Superior temporal gyrus (tissue), 1 donor: ENCODE data around the gene PCDHGA7.
"Not testable (repeated sequence)": the region's sequence is repeated elsewhere in the genome, so short reads cannot be mapped to it uniquely, and the experiment has no call there.

Experiments used
- DNase-seq: peaks from one replicate; pipeline ENCODE4 v3.0.0-alpha.2; 2016; ENCODE audit errors: extremely low spot score

The PCDHGA7 gene

DNA sequence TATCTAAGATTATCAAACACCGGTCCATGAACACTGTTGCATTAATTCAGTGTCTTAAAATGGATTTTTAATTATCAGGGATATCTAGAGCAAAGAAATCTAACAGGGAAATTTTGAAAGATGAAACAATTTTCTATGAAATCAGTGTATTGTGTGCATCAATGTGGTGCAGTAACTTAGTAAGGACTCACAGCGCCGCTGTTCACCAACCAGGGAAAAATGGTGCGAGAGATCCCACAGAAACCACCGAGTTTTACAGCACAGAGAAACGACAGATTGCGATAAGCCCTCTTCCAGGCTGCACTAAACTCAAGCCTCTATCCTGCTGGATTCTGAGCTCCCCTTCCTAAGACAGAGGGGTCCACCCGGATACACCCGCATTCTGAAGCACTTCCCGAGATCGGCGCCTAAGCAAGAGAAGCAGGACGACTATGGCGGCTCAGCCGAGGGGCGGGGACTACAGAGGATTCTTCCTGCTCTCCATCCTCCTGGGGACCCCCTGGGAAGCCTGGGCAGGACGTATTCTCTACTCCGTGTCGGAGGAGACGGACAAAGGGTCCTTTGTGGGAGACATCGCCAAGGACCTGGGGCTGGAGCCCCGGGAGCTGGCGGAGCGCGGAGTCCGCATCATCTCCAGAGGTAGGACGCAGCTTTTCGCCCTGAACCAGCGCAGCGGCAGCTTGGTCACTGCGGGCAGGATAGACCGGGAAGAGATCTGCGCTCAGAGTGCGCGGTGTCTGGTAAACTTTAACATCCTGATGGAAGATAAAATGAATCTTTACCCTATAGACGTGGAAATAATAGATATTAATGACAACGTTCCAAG, at the start of gene PCDHGA7:
Gene PCDHGA7, plus strand, starts transcription at position 274 of the 826 bp plus-strand sequence. Its CDS starts 158 bp downstream, at position 432.
- DNase-seq: no peak

- DNase-seq: no peak
These were observed 43.8 kb upstream of the PCDHGA7 start, which contains the start of gene PCDHGA2 for GRCh38 chr5:141338538-141339306. Gene PCDHGA2, plus strand, starts transcription at chr5:141338760.

DNA sequence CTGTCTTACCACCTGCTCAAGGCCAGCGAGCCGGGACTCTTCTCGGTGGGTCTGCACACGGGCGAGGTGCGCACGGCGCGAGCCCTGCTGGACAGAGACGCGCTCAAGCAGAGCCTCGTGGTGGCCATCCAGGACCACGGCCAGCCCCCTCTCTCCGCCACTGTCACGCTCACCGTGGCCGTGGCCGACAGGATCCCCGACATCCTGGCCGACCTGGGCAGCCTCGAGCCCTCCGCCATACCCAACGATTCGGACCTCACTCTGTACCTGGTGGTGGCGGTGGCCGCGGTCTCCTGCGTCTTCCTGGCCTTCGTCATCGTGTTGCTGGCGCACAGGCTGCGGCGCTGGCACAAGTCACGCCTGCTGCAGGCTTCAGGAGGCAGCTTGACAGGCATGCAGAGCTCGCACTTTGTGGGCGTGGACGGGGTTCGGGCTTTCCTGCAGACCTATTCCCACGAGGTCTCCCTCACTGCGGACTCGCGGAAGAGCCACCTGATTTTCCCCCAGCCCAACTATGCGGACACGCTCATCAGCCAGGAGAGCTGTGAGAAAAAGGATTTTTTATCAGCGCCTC, 41.7 kb upstream of the PCDHGA7 start:
- not testable (repeated sequence) for DNase-seq

DNA sequence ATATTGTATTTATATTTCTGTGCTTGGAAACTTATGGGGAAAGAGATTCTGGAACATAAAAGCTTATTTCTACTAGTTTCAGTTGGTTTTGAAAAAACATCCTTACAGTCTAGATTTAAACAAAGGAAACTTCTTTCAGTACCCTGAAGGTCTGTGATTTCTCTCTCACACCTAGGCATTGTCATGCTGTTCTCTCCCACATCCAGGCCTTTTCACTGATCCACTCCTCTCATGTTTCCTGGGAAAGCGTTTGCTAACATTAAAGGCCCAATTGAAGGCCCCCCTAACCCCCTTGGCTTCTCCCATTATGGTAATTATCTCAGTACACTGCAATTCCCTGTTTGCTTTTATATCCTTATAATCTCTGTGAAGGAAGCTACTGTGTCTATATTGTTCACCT, 39.8 kb upstream of the PCDHGA7 start:
- no peak for DNase-seq

DNA sequence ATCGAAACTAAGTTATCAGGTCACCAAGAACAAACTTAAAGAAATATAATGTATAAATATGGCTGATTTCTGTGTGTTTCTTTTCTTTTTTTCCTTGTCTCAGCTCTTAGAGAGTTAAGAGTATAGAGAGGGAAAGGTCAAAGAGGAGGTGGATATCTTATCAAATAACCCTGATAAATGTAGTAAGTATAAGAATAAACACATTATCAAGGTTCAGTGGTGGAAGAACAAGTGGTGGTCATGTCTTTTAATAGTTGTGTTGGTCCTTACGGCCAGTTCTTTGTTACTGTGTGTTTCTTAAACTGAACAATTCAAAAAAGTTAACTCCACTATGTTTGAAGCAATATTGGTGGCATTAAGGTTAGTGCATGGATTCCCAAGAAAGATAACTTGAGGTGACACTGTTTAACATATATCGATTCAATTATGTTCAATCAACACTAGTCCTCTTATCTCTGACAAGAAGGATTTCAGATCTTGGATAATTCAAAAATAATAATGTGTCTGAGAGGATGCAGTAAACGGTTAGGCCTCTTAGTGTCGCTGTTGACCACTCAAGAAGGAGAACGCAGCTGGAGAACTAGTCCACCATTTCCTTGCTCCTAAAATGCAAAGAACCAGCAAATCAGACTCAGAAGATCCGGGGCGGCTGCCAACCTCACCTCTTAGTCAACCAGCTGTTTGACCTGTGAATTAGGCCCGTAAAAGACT, 39.1 kb upstream of the PCDHGA7 start, which contains the start of gene PCDHGA3:
Gene PCDHGA3, plus strand, starts transcription at position 588 of the 711 bp plus-strand sequence. CDS start 205 bp downstream, outside the sequence.
- no peak for DNase-seq

DNA sequence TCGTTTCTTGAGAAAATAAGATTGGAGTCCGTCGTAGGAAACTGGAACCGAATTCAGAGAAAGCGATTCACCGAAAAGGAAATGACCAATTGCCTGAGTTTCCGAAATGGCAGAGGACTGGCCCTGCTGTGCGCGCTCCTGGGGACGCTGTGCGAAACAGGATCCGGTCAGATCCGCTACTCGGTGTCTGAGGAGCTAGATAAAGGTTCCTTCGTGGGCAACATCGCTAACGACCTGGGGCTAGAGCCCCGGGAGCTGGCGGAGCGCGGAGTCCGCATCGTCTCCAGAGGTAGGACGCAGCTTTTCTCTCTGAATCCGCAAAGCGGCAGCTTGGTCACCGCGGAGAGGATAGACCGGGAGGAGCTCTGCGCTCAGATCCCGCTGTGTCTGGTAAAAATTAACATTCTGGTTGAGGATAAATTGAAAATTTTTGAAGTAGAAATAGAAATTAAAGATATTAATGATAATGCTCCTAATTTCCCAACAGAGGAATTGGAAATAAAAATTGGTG, 38.5 kb upstream of the PCDHGA7 start:
- DNase-seq: no peak

GRCh38 chr5:141345327-141345726, 37.2 kb upstream of the PCDHGA7 start:
- DNase-seq: no peak

- not testable (repeated sequence) for DNase-seq
These were observed 36.5 kb upstream of the PCDHGA7 start for GRCh38 chr5:141346017-141346416.

DNA sequence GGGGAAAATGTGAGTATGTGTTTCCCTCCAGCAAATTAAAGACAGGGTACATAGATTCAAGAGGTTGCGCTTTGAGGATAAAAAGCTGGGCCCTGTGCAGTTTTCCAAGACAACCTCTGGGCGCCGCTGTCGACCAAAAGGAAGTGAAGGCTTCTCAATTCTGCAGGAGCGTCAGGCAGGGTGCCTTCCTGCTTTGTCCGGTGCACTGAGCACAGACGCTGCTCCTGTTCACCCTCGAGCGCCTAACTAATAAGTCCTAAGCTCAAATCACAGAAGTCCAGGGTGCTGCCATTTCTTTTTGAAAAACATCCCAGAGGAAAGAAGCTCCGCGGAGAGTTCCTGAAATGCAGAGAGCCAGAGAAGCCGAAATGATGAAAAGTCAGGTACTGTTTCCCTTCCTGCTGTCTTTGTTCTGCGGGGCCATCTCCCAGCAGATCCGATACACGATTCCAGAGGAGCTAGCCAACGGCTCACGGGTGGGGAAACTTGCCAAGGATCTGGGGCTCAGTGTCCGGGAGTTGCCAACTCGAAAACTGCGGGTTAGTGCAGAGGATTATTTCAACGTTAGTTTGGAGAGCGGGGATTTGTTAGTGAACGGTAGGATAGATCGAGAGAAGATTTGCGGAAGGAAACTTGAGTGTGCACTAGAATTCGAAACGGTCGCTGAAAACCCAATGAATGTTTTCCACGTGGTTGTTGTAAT, 32.5 kb upstream of the PCDHGA7 start, which contains the start of gene PCDHGB1:
Gene PCDHGB1, plus strand, starts transcription at position 183 of the 703 bp plus-strand sequence. Its CDS starts 162 bp downstream, at position 345.
- DNase-seq: peak; percentile 25

GRCh38 chr5:141351591-141351990, 31.0 kb upstream of the PCDHGA7 start:
- DNase-seq: no peak

DNA sequence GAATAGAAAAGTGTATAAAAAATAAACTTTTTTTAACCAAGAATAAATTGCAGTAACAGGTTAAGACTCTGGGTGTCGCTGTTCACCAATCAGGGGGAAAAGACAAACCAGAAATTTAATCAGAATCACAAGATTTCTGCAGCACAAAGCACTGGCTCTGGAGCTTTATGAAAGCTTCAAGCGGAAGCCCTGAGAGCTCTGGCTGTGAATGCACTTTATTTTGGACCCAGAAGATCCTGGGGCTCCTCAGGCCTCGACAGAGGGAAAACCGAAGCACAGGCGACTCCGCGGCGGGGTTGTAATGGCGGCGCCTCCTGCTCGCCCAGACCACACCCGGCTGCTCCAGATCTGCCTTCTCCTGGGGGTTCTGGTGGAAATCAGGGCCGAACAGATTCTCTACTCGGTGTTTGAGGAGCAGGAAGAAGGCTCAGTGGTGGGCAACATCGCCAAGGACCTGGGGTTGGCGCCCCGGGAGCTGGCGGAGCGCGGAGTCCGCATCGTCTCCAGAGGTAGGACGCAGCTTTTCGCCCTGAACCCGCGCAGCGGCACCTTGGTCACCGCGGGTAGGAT, 27.6 kb upstream of the PCDHGA7 start, which contains the start of gene PCDHGA4:
Gene PCDHGA4, plus strand, starts transcription at position 122 of the 570 bp plus-strand sequence. Its CDS starts 87 bp downstream, at position 209.
- DNase-seq: no peak

- DNase-seq: no peak
These were observed 26.9 kb upstream of the PCDHGA7 start for GRCh38 chr5:141355641-141356040.

DNA sequence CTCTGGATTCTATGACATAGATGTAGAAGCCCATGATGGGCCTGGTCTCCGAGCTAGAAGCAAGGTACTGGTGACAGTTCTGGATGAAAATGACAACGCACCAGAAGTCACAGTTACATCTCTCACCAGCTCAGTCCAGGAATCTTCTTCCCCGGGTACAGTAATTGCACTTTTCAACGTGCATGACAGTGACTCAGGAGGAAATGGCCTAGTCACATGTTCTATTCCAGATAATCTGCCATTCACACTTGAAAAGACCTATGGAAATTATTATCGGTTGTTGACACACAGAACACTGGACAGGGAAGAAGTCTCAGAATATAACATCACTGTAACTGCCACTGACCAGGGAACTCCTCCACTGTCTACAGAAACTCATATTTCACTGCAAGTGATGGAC, 26.4 kb upstream of the PCDHGA7 start:
- DNase-seq: no peak

- no peak for DNase-seq
These were observed 25.6 kb upstream of the PCDHGA7 start for GRCh38 chr5:141356950-141357349.

GRCh38 chr5:141359790-141360426, 22.6 kb upstream of the PCDHGA7 start, which contains the start of gene PCDHGB2:
Gene PCDHGB2, plus strand, starts transcription at chr5:141359994. Its CDS starts 142 bp downstream, at chr5:141360136.
- DNase-seq: peak; percentile 39

GRCh38 chr5:141360685-141361084, 21.9 kb upstream of the PCDHGA7 start:
- no peak for DNase-seq

DNA sequence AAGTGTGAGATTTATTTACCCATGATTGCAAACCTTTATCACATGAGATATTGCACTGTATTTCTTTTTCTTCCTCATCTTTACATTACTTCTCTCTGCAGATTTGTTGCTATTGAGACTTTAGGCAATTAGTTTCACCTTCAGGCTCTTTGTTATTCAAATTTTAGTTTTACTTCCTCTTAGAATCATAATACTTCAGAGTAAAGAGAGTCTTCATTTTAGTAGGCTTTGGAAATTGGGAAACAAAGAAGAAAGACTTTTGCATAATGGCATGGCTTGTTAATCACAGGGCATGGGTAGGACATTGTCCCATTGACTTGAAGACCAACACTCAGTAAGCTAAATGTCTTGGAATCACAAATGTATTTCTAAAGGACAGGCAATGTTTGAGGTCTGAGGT, 19.8 kb upstream of the PCDHGA7 start:
- no peak for DNase-seq

DNA sequence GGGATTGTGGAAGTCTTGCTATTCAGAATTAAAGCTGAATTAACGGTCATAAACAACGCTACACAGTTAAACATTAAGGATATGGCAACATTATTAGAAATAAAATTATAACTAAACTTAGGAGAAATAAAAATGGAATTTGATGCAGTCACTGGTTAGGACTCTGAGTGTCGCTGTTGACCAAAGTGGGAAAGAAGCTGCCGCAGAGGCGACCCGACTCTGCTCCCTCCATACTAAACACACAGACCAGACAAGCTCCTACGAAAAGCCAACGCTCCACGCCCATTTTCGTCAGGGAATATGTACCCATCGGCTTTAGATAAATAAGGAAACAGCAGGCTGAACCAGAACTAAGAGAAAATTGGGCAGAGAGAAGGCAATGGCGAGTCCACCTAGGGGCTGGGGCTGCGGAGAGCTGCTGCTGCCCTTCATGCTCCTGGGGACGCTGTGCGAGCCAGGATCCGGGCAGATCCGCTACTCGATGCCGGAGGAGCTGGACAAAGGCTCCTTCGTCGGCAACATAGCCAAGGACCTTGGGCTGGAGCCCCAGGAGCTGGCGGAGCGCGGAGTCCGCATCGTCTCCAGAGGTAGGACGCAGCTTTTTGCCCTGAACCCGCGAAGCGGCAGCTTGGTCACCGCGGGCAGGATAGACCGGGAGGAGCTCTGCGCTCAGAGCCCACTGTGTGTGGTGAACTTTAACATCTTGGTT, 18.4 kb upstream of the PCDHGA7 start, which contains the start of gene PCDHGA5:
Gene PCDHGA5, plus strand, starts transcription at position 211 of the 709 bp plus-strand sequence. Its CDS starts 169 bp downstream, at position 380.
- no peak for DNase-seq
